Activated CD4-positive, alpha-beta T cell treated with anti-CD3 and anti-CD28 coated beads, Interleukin-2, amount 50 U/mL, for 48 hours (primary cell): ENCODE measurements around the gene PPP4R3A.
"Not testable (repeated sequence)": the region's sequence is repeated elsewhere in the genome, so short reads cannot be mapped to it uniquely, and the experiment has no call there.

Source experiments
- DNase-seq, 2 experiments: peaks; one replicate each; pipeline ENCODE4 v3.0.0-alpha.2; 2020

PPP4R3A gene

DNA sequence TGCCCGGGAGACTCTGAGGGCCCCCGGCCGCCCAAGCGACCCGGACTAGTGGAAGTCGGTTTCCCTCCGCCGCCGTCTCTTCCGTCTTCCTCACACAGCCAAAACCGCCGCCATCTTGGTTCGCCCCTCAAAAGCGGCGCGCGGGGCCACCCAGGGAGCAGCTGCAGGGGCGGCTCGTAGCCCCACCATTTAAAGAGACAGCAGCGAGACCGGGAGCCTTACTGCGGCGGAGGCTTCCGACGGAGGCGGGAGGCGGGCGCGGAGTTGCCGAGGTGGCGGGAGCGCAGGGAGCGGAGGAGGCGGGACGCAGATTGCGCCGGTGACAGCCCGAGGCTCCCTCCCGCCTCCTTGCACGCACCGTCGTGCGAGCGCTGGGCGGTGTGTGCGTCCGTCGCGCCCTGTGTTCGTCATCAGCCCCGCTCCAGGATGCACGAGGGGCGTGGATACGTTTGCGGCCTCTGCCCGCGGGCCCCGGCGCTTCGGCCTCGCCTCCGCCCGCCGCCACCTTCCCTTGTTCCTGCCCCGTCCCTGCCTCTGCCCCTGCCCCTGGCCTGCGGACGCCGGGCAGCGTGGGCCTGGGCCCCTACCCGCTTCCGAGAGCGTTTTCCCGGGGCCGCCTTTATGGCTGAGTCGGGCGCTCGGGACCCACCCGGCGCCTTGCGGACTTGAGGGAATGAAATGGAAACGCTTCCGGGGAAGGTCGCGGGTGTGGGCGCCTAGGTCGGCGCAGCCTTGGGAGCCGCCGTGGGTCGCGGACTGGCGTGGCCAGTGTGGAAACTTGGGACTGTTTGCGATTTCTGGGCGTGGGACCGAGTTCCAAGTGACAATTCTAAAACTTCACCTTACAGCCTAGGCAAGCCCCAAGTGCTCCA, at the start of gene PPP4R3A:
Gene PPP4R3A, minus strand, starts transcription at position 140 of the 872 bp plus-strand sequence. CDS start 663 bp downstream, outside the sequence.
- peak; percentile 93 for DNase-seq

GRCh38 chr14:91555531-91555930, 45.4 kb upstream of the PPP4R3A start:
- no peak for DNase-seq

GRCh38 chr14:91554535-91555332, 44.6 kb upstream of the PPP4R3A start:
- DNase-seq = no peak

DNA sequence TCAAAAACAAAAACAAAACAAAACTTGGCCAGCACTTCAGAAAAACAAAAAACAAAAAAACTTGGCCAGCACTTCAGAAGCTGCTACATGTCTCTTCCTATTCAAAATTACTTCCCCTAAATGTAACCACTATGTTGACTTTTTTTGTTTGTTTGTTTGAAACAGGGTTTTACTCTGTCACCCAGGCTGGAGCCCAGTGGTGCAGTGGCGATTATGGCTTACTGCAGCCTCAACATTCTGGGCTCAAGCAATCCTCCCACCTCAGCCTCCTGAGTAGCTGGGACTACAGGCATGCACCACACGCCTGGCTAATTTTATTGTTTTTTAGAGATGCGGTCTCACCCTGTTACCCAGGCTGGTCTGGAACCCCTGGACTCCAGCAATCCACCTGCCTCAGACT, 38.0 kb upstream of the PPP4R3A start:
- DNase-seq = no peak

DNA sequence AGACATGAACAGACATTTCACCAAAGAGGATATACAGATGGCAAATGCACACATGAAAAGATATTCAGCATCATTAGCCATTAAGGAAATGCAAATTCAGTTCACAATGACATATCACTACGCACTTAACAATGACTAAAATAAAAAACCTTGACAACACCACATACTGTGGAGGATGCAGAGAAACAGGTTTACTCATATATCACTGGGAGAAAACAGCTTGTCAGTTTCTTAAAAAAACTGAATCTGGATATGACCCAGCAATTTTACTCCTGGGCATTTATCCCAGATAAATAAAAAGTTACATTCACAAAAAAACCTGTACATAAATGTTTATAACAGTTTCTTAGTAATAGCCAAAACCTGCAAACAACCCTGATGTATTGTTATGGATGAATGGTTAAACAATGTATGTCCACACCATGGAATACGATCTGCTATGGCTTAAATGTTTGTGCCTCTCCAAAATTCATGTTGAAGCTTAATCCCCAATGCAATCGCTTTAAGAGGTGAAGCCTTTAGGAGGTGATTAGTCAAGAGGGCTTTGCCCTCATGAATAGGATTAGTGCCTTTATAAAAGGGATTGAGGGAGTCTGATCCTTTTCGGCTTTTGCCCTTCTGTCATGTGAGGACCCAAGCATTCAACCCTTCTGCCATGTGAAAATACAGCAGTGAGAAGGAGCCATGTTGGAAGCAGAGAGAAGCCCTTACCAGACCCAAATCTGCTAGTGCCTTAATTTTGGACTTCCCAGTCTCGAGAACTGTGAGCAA, 36.0 kb upstream of the PPP4R3A start:
- no peak for DNase-seq

DNA sequence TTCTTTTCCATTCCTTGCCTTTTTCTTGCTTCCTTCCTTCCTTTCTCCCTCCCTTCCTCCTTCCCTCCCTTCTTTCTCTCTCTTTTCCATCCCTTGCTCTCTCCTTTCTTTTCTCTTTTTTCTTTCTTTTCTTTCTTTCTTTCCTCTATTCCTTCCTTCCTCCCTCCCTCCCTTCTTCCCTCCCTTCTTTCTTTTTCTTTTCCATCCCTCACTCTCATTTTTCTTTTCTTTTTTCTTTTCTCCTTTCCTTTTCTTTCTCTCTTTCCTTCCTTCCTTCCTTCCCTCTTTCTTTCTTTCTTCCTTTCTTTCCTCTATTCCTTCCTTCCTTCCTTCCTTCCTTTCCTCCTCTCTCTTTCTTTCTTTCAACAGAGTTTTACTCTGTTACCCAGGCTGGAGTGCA, 35.1 kb upstream of the PPP4R3A start:
- DNase-seq = no peak

GRCh38 chr14:91536327-91536726, 26.2 kb upstream of the PPP4R3A start:
- no peak for DNase-seq

DNA sequence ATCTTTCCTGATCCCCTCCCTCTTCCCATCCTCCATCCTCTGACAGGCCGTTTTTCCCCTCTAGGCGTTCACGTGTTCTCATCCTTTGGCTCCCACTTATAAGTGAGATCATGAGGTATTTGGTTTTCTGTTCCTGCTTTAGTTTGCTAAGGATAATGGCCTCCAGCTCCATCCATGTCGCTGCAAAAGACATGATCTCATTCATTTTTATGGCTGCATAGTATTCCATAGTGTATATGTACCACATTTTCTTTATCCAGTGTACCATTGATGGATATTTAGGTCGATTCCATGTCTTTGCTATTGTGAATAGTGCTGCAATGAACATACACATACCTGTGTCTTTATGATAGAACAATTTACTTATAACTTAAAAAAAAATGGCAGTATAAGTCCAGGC, 23.9 kb upstream of the PPP4R3A start:
- not testable (repeated sequence) for DNase-seq

DNA sequence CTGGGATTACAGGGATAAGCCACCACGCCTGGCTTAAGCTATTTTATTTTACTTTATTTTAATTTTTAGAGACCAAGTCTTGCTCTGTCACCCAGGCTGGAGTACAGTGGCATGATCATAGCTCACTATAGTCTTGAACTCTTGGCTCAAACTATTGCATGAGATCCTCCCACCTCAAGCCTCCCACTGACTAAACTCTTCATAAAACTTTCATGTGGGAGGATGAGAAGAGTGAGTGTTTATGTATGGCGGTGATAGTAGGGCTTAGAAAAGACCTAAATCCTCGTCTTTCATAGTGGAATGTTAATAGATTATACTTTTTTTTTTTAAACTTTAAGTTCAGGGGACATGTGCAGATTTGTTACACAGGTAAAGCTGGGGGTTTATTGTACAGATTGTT, 23.5 kb upstream of the PPP4R3A start:
- no peak for DNase-seq

DNA sequence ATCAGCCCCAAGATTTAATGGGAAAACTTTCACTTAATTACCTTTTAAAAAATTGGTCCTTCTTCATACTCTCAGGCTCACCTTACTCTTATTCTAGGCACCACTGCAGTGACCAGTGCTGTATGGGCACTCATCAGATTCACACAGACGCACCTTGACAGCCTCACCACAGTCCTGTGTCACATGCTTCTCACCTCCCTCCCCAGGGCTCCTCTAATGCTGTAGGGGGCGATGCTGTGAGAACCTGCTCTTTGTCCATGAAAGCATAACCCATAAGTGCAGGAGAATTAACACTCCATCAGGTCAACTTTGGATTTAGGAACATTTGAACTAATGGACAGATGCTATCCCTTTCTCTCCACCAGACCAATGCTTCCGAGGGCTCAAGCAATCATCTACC, 13.9 kb upstream of the PPP4R3A start:
- DNase-seq = no peak

- no peak for DNase-seq
Measured at GRCh38 chr14:91521061-91521640, 11.0 kb upstream of the PPP4R3A start.

DNA sequence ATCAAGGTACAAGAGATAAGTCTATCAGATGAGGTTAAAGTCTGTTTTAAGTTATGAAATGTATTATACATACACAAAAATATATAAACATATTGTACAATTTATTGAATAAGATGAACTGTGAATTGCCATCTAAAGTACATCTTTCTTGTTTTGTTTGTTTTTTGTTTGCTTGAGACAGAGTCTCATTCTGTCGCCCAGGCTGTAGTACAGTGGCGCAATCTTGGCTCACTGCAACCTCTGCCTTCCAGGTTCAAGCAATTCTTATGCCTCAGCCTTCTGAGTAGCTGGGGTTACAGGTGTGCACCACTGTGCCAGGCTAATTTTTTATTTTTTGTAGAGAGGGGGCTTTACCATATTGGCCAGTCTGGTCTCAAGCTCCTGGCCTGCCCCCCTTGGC, 10.0 kb upstream of the PPP4R3A start:
- DNase-seq = no peak

DNA sequence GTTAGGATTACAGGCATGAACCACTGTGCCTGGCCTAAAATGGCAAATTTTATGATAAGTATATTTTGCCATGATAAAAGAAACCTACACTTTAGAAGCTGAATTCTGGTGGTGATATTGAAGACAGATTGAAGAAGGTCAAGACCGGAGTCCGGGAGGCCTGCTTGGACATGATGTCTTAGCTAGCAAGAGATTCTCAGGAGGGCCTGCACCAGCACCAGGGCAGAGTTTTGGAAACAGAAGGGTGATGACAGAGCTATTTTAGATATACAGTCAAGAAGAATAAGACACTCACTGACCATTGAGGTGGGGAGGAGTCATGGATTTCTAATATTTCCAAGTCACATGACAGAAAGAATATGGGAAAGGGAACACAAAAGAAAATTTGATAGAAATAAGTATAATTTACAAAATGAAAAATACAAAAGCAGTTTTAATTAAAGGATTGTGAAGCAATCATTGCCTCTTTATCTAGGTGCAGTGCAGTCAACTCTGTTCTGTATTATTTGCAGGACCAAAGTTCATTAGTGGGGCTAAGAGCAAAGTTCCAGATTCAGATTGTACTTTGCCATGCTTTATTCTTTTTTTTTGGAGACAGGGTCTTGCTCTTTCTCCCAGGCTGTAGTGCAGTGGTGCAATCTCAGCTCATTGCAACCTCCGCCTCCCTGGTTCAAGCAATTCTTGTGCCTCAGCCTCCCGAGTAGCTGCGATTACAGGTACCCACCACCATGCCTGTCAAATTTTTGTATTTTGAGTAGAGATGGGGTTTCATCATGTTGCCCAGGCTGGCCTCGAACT, 9.3 kb upstream of the PPP4R3A start:
- no peak for DNase-seq

- no peak for DNase-seq
Measured at GRCh38 chr14:91516663-91517388, 6.7 kb upstream of the PPP4R3A start.

DNA sequence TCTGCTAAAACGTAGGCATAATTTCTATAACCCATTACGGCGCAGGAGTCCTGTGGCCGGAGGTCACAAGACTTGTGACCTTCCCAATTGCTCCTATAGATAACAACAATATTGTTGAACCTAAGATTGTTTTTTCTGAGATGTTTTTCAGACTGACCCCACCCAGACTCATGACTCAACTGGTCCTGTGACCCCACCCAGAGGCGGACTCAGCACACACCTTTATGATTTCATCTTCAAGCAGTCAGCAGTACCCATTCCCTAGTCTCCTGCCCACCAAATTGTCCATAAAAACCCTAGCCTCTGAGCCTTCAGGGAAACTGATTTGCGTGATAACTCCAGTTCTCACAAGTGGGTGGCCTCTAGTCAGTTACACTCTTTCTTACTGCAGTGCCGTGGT, 5.9 kb upstream of the PPP4R3A start:
- no peak for DNase-seq

- no peak for DNase-seq
Measured at GRCh38 chr14:91511043-91511383, 903 bp upstream of the PPP4R3A start.

DNA sequence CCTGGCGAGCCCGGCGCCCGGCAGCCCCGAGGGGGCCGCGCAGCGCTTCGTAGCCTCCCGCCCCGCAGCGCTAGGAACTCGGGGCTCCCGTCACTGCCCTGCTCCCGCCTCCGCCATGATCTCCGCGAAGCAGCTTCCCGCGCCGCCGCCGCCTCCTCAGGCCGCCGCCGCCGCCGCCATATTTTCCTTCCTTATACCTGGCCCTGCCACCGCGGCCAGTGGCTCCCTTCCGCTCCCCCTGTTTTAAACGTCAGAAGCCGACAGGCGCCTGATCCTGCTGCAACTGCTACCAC, 286 bp downstream of the PPP4R3A start:
- DNase-seq = no peak

GRCh38 chr14:91509083-91509877, 830 bp downstream of the PPP4R3A start:
- DNase-seq = peak; percentile 43 to 51

DNA sequence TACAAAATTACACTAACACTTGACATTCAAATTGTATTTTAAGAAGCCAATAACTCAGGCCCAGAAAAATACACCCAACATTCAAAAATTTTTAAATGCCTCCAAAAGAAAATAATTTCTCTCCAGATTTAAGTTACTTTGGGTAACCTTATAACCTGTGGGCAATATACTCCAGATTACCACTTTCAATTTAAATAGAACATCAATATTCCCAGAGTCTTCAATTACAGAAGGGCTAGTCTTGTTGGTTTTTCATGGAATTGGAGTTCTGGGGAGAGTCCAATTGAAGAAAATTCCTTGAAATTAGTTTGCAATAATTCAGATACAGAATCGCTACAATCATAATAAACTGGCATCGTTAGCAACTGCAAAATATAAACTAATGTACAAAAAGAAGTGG, 2.0 kb downstream of the PPP4R3A start:
- no peak for DNase-seq

- no peak for DNase-seq
Measured at GRCh38 chr14:91506226-91506625, 3.9 kb downstream of the PPP4R3A start.

DNA sequence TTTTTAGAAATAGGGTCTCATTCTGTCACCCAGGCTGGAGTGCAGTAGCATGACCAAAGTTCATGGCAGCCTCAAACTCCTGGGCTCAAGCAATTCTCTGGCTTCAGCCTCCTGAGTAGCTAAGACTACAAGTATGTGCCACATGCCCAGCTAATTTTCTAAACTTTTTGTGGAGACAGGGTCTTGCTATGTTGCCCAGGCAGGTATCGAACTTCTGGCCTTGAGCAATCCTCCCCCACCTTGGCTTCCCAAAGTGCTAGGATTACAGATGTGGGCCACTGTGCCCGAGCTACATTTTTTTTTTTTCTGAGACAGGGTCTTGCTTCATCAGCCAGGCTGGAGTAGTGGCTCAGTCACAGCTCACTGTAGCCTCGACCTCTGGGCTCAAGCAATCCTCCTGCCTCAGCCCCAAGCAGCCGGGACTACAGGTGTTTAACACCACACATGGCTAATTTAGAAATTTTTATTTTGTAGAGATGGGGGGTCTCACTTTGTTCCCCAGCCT, 7.1 kb downstream of the PPP4R3A start:
- DNase-seq = no peak
